Measurements from ENCODE around the gene PHF23.
"Not testable (repeated sequence)": the region's sequence is repeated elsewhere in the genome, so short reads cannot be mapped to it uniquely, and the experiment has no call there.

The PHF23 gene

DNA sequence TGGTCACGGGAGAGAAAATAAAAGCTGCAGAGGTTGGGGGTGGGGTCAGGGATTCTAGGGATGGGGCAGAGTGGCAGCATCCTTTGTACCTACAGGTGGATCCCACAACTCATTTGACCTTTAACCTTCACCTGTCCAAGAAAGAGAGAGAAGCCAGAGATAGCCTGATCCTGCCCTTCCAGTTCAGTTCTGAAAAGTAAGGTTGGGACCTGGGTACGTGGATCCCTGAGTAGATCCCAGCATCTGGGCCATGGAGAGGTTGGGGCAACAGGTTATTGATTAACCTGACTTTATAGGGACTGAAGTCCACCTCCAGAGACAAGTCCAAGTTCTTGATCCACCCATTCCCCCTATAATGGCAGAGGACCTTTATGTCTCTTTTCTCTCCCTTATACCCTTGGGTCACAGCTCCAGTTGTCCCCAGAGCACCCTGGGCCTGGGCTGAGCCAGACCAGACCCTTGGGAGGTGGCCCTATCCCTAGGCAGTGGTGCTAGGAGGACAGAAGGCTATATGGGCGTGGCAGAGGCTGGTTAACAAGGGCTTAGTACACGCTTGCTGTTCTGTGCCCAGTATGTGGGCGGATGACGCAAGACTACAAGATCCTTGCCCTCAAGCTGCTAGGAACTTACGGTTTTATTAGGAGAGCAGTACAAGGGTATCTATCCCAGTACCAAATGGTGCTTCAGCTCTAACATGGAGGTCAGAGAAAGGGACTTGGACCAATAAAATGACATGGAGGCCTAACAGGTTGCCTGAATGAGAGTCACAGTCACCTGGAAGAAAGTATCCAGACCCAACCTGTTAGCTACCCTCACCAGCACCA lies 19.7 kb upstream of the PHF23 start:
- no peak for DNase-seq

DNA sequence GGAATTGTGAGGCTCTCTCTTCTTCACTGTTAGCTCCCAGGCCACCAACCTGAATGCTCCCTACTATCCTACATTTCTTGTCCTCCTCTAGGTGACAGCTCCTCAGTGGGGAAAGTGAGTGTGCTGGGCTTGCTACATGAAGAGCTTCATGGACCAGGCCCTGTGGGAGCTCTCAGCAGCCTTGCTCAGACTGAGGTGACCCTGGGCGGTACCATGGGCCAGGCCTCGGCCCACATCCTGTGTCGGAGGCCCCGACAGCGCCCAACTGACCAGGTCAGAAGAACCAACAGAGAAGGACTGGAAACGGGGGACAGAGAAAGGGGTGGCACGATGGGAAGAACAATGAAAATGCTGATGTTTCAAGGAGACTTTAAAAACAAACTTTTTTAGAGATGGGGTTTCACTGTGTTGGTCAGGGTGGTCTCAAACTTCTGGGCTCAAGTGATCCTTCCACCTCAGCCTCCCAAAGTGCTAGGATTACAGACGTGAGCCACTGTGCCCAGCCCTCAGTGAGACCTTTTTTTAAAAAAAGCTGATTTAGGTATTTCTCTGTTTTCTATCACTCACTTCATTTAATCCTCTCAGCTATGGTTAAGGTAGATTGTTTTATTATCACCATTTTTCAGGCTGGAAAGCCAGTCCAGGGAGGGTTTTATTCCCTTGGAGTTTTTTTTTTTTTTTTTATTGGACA lies 17.7 kb upstream of the PHF23 start:
- DNase-seq, result no peak

DNA sequence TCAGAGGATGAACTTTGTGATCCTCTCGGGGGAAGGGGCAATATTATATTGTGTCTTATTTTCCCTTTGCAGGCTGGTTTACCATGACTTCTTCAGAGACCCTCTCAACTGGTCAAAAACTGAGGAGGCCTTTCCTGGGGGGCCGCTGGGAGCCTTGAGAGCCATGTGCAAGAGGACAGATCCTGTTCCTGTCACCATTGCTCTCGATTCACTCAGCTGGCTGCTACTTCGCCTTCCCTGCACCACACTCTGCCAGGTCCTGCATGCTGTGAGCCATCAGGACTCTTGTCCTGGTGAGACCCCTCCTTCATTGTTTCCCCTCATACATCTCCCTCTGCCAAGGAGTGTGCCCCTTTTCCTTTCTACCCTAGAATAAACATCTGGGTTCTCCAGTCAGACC lies 15.3 kb upstream of the PHF23 start:
- DNase-seq, result no peak

DNA sequence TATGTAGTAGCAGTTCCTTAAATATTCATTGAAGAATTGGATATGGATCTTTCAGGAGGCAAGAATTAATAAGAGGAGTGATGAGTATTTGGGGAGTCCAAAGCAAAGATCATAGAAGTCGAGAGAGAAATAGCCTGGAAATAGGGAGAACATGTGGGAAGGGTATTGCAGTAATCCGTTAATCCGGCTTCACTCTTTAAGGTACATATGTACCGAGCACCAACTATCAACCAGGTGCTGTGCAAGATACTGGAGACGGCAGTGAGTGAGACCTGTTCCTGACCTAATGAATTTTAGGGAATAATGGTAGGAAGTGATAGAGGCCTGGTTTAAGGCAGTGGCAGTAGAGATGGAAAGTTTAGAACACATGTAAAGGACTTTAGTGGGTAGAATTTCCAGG lies 13.8 kb upstream of the PHF23 start:
- no peak for DNase-seq

DNA sequence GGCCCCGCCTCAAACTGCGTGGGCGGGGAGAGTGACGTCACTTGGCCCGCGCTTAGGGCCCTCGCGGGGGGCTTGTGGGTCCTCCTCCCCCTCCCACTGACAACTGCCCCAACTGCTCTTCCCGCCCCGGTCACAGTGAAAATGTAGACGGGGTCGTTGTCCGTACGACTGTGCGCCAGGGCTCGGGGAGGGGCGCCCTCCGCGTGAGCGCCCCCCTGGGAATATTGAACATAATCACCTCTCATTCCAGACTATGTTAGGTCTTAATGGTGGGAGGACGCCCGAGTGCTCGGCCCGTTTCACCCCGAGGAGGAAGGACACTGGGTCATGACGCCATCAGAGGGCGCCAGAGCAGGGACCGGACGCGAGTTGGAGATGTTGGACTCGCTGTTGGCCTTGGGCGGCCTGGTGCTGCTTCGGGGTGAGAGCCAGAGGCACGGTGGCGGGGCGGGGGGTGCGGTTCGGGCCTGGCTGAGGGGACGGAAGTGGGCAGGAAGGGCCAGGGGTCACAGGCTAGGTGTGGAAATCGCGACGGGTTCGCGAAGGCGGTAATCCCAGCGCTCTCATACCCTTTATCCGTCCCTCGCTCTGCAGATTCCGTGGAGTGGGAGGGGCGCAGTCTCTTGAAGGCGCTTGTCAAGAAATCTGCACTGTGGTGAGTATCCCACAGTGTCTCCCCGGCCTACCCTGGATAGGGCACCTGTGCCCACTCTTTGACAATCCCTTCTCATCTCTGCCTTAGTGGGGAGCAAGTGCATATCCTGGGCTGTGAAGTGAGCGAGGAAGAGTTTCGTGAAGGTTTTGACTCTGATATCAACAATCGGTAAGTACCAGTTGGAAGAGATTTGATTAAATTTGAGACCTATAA lies 13.2 kb upstream of the PHF23 start, which contains the start of gene ELP5:
TSS of gene ELP5 (plus strand) at position 40 of the 868 bp plus-strand sequence. CDS start at position 376, 336 bp downstream.
- DNase-seq, result peak; percentile 82

DNA sequence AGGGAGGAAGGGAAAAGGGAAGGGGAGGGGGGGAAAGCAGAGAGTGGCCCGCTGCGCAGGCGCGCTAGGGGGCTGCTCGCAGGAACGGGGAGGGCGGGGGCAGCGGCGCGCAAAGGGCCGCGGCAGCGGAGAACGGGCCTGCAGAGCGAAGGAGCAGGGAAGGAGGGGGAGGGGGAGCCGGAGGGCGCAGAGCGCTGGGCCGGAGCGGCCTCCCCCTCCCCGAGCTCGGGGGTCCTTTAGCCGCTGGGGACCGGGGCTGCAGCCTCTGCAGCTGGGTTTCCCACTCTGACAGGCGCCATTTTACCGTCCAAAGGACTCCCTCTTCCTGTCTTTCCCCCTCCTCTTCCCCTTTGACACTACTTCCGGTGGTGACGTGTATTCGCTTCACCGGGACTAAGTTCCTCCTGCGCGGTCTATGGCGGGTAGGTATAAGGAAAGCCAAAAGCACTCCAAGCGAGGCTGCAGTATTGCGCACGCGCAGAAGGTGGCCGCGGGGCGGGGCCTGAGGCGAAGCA lies 12.5 kb upstream of the PHF23 start, which contains the start of gene CTDNEP1:
TSS of gene CTDNEP1 (minus strand) at position 74 of the 515 bp plus-strand sequence. CDS start 438 bp downstream, outside the sequence.
- DNase-seq, result peak; percentile 100

DNA sequence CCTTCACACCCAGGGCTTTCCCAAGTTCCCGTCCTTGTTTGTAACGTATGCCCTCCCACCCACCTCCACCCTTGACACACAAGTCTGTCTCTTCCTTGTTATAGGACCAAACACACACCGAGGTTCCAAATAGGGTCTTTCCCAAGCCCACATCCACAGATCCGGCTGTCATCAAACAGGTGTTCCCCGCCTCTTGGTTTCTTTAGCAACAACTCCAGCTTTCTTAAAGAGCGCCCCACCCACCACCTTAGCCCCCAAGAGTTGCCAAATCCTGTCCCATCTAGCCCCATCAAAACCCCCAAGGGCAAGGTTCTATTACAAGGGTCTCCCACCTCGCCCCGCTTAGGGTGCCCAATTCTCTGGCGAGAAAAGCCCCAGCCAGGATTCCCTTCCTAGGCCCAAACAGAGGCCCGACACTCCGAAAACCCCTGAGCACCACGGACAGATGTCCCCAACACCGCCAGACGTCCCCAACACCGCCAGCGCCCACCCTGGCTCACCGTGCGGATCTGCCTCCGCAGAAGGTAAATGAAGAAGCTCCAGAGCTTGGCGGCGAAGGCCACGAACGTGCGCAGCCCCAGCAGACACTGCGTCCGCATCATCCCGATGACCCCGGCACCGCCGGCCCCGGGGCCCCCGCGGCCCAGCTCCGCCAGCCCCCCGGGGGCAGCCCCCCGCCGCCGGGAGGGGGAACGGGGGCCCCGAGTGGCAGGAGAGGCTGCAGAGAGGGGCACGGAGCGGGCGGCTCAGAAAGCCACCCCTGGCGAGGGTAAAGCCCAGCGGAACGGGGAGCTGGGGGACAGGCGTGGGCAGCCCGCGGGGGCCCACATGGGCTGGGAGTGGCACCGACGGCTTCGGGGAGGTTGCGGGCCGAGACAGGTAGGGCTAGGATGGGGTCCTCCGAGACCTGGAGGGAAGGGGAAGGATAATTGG lies 11.7 kb upstream of the PHF23 start:
- no peak for DNase-seq

DNA sequence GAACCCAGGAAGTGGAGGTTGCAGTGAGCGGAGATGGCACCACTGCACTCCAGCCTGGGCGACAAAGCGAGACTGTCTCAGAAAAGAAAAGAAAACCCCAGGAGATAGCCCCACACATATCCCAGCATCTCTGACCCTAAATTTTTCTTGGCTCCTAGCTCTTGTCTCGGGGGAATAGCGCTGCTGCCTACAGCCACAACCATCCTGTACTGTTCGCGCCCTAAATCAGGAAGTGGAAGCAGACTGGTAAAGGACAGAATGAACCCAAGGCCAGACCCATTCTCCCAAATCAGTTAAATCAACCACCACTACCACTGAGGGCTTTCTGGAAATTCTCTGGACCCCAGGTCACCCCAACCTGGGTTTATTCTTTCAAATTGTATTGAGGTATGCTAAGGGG lies 10.6 kb upstream of the PHF23 start:
- no peak for DNase-seq

DNA sequence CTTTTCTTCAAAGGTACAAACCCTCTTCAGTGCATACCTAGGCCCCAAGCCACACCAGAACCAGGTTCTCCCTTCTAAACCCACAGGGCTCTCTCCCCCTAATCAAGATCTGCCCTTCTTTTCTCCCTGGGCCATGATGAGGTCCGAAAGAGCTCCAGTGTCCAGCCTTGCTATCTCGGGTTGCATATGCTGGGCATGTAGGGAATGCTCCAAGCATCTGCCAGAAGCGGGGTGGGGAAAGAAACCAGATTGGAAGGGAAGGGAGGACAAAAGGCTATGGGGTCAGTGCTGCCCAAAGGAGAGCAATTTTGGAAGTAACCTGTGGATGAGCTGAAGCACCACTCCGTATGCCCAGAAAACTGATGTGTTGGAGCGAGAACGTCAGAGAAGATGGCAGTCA lies 10.0 kb upstream of the PHF23 start:
- no peak for DNase-seq

DNA sequence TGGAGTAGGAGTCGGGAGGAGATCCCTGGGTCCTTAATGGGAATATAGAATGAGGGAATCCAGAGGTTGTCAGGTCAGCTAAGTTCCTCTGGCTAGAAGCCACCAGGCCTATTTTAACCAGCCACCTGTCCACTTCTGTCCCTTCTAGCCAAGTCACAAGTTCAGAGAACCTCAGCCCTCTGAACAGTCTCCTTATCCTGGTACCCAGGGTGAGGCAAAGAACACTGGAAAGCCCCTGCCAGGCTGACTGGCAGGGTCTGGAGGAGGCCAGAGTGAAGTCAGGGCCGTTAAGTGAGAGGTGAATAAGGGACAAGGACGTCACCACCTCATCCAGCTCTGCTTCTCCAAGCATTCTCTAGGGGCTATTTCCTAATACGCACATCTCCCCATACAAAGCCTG lies 9.5 kb upstream of the PHF23 start:
- no peak for DNase-seq

DNA sequence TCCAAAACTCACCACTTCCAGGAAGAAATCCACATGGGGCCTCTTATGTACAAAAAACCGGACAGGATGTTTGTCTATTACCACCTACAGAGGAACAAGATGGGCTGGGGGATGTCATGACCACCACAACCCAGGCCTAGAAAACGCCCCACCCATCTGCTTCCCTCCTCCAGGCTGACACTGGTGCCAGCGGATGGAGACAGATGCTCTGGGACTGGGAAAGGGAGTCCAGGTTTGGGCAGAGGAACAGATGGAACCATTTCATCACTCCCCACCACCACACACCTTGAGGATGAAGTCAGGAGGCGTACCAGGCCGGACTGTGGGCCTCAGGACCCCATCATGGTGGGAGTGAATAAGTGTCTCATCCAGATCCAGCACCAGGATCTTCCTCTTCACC lies 7.5 kb upstream of the PHF23 start:
- DNase-seq, result no peak

DNA sequence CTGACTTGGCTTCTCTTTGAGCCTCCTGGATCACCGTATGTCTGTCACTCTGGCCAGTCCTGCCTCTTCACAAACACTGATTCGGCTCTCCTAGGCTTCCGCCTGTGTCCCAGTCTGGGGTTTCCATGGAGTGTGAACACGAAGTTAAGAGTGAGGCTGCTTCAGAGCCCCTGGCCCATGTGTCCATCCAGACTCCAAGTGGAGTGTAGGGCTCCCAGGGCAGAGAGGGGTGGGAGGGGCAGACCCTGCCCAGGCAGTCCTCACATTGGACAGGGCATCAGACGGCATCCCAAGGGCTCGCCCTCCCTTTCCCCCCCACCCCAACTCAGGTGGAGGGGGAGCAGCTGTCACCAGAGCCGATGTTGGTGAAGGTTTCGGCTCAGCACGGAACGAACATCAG lies 4.6 kb upstream of the PHF23 start:
- not testable (repeated sequence) for DNase-seq

DNA sequence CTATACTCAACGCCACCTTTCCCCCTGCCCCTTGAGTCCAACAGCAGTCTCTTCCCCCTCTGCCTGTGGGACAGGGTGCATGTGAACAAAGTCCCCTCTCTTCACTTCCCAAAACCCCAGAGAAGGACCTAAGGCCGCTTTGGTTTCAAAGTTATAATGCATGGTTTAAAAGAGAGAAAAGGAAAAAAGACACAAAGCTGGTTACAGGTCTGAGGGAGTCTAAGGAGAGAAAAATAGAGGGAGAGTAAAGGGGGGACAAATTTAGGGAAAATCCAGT lies 4.1 kb upstream of the PHF23 start:
- no peak for DNase-seq

DNA sequence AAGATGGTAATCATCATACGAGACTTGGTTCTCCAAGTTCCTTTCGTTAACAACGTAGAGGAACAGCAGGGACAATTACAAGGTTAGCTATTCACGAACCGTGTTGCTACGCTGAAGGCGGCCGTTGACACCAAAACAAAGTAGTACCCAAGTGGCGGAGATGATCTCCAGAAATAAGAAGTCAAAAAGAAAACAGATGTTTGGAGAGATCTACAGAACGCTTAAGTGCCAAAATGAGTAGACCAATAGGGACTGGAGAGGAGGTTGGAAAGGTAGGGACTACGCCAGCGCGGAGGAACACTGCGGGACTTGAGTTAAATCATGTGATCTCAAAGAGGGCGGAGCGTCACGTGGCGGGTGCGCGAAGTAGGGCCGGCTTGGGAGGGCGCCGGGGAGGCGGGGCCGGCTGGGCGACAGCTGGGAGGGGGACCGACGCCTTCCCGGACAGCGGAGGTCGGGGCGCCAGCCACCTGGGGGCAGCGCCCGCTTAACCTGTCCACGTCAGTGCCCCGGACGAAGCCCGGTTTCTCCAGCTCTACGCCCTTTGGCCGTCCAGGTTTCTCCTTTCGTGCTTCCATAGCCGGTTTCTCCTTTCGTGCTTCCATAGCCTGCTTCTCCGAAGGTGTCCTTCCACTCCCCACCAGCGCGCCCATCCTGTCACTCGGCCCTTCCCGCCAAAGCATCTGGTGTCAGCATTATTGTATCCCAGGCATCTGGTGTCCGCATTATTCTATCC lies 3.6 kb upstream of the PHF23 start:
- DNase-seq, result peak; percentile 91

DNA sequence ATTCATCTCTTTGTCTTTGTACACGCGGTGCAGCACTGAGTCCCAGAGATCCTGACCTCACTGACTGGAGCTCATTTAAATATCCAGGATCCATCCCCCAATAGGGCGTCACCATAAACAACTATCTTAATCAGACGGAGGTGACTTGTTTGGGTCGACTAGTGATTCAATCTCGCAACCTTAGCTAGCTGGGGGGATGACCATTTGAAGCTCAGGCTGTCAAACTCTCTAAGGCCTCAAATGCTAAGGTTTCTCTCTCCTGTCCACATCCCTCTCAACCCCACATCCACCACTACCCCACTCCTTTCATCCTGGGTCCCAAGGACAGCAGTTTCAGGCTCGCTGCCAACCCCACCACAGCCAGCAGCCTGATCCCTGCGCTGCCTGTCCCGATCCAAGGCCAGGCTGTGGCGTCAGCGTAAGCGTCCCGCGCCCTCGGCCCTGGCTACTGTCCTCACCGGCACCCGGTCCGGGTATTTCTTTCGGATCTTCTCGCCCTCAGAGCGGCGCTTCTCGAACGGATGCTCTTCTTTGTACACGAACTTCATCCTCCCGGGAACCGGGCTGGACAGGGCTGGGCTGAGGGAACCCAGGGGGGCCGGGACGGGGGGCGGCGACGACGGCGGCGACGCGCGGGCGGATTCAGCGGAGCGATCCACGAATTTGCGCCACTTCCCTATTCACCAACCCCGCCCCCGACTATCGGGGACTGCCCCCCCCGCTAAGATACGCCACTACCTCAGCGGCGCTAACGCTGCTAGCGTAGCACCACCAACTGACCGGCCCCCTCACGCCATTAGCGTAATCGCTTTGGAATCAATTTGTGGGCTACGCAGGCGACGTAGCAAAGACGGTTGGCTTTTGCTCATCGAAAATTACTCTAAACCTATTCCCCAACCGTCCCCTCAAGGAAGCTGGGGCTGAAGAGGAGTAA lies 2.8 kb upstream of the PHF23 start, which contains the start of gene GABARAP:
TSS of gene GABARAP (minus strand) at position 667 of the 934 bp plus-strand sequence. CDS start at position 548, 119 bp downstream.
- peak; percentile 91 for DNase-seq

DNA sequence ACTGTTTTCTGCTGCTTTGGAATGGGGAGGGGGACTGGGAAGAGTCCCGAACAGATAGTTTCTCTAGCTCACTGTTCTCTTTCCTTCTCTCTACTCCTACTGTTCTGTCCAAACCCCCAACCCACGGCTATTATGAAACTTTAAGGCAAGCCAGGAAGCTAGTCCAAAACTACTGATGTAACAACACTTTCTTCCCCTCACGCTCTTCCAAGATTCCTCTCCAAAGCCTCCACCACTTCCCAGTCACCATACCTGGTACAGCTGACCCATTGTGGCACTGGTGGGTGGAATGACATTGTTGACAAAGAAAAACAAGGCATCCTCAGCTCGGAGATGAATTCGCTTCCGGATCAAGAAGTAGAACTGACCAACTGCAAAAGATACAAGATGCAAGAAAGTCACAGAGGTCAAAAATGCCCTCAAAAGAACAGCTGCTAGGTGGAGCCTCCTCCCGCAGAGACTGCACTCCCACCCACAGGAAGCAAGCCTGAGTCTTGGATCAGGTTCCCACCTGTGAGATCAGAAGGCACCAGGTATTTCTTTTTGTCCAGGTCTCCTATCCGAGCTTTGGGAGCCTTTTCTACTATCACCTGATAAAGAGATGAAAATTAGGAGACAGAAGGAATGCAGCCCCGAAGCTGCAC lies 2.0 kb upstream of the PHF23 start:
- DNase-seq, result no peak

DNA sequence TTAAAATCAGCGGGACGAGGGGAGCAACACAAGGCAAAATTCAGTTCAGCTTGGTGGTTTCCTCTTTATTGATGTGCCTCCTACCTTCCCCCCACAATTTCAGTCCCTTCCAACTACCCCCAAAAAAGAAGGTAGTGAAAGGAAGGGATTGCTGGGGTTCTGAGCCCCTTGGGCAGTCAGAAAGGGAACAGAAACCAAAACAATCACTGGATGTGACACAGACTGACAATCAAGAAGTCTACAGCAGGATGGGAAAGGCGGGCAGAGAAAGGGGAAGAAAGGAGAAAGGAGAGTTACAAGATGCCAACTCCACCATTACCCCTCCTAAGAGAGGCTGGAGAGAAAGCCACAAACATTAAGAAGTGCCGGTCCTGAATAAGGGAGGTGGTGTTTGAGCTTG lies 1.1 kb upstream of the PHF23 start:
- no peak for DNase-seq

DNA sequence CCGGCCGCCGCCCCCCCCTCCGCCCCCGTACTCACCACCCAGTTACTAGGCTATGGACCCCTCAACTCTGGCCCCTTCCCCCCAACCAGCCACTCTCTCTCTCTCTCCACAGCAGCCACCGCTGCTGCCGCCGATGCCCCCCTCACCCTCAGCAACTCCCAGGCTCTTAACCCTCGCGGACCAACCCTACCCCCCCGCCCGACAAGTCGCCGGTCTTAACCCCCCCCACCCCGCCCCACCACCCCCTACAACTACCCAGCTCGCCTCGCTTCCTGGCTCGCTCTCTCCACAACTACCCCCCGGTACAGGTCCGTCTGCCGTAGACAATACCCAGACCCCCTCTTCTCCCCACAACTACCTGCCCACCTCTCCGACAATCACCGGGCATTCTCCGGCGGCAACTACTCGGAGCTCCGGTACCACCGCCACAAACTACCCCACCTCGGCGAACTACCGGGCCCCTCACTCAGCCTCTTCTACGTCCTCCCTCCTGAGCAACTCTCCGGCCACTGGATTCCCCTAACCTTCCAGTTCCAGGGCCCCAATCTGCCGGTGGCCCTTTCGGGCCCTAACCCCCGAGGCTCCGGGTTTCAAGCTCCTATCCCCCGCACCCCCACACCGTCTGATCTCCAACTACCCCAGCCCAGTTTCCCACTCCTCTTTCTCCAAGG lies 702 bp downstream of the PHF23 start:
- DNase-seq, result no peak

Measured in effector CD4-positive, alpha-beta T cell (primary cell).